ENCODE results near the gene PPP1R16B.

DNA sequence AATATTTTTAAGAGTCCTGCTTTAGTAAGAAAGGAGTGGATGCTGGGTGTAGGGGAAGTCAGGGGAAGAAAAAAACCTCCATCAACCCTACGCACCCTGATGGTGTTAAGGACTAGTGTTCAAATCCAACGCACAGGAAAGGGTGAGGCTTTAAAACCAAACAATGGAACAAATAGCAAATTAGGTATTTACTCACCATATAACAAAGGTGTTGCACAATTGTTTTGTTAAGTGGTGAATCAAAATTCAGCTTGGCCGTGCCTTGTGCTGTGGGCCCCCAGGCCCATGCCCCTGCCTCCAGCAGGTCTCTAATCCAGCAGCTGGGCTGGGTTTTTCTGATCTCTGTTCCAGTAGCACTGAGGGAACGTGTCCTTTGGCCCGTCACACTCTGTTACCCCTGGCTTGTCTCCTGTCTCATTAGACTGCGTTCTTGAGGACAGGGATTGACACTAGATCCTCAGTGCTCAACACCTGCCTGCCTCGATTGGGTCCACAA, 132.5 kb downstream of the PPP1R16B start:
- no peak for TF ChIP-seq POLR2A (IDR thresholded peaks at IDR 0.05; ENCODE audit: low read depth, low read length)
- no peak for TF ChIP-seq POLR2AphosphoS5 (IDR thresholded peaks at IDR 0.05; ENCODE audit: low read depth, low read length)
- TF ChIP-seq POU2F2 (IDR thresholded peaks at IDR 0.05; ENCODE audit: low read depth, low read length), result no peak
- no peak for TF ChIP-seq TAF1 (IDR thresholded peaks at IDR 0.05; ENCODE audit: low read depth, low read length)
- no peak for TF ChIP-seq SPI1 (IDR thresholded peaks at IDR 0.05; ENCODE audit: low read depth, low read length)
- no peak for TF ChIP-seq PAX5 (IDR thresholded peaks at IDR 0.05; ENCODE audit: insufficient read depth, low read length, severe bottlenecking)

Data from GM12891 (cell line).